HG03439 (cell line): ENCODE data around the gene NACA2.
"Not testable (repeated sequence)": the region's sequence is repeated elsewhere in the genome, so short reads cannot be mapped to it uniquely, and the experiment has no call there.

ENCODE experiments used
- ATAC-seq: cut with Tn5 transposase; IDR thresholded peaks from one replicate; pipeline ENCODE4 v1.9.1; 2021; ENCODE audit warnings: mild to moderate bottlenecking, moderate library complexity; ENCODE audit not compliant: unreplicated experiment

Gene NACA2

DNA sequence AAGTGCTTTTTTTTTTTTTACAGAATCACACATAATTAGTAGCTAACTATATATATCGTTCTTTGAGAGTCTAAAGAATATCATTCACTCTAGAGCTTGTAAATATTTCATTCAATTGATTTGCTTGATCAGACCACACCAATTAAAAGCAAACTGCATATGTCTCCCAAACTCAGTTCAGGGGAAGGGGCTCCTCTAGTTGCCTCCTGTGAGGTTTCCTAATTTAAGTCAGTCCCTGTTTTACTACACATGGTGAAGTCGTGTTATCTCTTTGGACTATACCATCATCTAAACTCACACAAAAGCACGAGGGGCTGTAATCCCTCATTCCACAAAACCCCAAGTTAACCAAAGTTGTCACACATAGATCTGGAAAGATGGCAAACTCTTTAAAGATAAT, 11.7 kb downstream of the NACA2 start:
- ATAC-seq = no peak

DNA sequence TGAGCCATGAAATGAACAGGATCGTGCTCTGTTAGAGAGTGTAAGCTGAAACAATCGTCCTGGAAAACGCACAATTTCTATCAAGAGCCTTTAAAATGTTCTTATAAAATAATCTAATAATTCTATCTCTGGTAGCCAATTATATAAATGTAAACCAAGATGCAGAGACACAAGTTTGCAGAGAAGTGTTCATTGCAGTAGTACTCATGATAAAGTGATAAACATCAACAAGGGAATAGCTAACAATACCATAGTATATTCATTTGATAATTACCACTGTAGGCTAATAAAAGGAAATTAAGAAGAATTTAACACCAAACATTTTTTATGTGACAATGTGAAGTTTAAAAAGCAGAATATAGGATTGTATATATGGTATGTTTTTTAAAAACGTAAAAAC, 12.4 kb downstream of the NACA2 start:
- ATAC-seq = no peak

DNA sequence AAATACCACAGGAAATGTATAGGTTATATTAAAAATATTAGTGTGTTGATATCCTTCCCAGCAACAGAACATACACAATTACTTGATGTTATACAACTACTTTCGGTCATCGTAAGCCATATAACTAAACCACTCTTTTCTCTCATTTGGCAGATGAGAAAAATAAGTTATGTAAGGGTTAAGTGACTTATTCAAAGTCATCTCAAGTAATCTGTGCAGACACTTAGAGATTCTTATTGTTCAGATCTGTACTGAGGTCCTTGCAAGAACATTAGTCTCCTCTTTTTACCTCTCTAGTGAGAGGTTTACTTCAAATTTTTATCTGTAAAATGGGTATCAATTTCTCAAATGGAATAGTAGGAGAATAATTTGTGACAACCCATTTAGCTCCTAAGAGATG, 15.0 kb downstream of the NACA2 start:
- ATAC-seq = no peak

DNA sequence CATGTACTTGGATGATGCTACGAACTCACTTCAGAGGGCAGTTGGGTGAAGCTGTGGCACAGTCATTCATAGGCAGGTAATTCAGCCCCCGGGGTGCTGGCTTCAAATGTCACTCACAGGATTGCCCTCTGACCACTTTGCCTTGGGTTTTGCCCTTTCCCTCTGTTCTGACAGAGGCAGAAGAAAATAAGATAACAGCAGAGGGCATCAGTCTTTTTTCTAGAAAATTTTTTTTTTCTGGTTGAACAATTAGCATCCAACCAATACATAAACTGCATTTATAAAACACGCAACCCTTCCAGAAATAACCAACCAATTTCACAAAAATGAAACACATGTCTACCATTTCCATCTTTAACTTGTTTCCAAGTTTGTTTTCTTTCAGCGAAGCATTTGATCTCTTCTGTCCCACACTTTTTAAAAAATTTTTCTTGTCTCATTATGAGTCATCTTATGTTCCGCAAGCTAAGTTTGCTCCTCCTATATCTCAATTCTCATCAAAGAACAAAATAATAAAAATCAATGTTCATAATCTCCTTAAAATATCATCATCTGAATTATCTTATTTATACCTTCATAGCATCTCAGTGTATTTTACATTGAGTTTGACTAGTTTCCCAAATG, 15.6 kb downstream of the NACA2 start:
- no peak for ATAC-seq

DNA sequence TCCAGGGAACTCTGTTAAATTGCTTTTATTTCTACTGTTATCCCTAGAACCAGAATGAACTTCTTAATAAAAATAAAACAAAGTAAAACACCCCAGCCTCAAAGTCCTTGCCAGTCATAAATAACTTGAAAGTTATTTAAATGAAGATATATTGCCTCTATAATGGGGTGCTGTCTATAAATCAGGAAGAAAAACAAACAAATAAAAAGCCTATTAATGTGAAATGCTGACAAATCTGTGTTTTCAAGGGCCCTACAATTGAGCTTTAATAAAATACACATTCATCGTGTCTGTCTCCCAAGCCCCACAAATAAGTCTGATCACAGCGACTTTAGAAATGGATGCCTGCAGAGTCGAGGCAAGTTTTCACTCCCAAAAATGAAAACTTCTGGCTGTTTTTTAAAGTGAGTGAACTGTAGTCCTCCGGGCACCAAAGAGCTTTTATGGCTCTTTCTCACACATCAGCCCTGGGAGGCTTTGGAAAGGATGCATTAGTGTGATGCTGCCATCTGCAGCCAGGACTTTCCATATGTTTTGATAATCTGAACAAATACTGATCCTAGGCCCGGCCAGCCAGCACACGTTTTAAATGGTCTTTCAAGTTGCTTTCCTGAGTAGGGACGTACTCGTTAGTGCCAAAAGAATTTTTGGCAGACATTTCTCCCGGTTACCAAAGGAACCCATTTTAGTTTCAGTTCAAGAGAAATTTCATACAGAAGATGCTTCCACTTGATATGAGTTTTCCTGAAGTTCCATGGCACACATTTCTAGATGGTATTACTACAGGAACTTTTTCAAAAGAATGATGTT, 16.3 kb downstream of the NACA2 start:
- no peak for ATAC-seq

DNA sequence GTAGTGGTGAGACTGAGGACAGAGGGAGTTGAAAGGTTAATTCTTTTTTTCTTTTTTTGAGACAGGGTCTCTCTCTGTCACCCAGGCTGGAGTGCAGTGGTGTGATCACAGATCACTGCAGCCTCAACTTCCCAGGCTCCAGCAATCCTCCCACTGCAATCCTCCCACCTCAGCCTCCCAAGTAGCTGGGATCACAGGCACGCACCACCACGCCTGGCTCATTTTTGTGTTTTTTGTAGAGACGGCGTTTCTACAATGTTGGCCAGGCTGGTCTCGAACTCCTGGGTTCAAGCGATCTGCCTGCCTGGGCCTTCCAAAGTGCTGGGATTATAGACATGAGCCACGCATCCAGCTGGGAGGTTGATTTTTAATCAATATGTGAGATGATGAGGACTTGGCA, 18.5 kb downstream of the NACA2 start:
- not testable (repeated sequence) for ATAC-seq

DNA sequence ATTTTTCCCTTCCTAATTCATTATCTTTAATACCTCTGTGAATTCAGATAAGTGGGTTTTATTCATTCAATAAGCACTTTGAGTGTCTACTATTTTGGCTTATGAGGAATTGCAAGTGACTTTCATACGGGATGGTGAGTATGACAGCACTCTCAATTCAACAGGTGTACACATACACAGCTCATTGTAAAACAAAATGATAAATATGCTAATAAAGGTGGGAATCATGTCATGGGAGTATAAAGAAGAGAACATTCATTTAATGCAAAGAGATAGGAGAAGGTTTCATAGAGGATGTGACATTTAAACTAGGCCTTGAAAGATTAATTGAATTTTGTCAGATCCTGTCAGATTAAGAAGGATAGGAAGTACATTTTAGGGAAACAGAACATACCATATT, 19.4 kb downstream of the NACA2 start:
- ATAC-seq = no peak

DNA sequence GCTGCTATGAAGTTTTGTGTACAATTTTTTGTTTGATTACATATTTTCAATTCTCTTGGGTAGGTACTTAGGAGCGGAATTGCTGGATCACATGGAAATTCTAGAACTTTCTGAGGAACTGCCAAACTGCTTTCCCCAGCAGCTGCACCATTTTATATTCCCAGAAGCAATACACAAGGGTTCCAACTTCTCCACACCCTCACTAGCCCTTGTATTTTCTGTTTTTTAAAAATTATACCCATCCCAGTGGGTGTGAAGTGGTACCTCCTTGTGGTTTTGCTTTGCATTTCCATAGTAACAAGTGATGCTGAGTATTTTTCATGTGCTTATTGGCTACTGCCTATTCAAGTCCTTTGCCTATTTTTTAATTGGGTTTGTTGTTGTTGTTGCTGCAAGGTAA, 20.9 kb downstream of the NACA2 start:
- ATAC-seq = no peak

DNA sequence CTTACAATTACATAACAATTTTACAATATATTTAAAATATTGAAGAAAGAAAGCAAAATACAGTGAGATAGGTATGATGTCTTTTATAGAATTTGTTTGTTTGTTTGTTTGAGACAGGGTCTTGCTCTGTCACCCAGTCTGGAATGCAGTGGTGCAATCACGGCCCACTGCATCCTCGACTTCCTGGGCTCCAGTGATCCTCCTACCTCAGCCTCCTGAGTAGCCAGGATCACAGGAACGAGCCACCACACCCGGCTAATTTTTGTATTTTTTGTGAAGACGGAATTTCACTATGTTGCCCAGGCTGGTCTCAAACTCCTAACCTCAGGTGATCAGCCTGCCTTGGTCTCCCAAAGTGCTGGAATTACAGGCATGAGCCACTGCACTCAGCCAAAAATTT, 21.5 kb downstream of the NACA2 start:
- not testable (repeated sequence) for ATAC-seq

DNA sequence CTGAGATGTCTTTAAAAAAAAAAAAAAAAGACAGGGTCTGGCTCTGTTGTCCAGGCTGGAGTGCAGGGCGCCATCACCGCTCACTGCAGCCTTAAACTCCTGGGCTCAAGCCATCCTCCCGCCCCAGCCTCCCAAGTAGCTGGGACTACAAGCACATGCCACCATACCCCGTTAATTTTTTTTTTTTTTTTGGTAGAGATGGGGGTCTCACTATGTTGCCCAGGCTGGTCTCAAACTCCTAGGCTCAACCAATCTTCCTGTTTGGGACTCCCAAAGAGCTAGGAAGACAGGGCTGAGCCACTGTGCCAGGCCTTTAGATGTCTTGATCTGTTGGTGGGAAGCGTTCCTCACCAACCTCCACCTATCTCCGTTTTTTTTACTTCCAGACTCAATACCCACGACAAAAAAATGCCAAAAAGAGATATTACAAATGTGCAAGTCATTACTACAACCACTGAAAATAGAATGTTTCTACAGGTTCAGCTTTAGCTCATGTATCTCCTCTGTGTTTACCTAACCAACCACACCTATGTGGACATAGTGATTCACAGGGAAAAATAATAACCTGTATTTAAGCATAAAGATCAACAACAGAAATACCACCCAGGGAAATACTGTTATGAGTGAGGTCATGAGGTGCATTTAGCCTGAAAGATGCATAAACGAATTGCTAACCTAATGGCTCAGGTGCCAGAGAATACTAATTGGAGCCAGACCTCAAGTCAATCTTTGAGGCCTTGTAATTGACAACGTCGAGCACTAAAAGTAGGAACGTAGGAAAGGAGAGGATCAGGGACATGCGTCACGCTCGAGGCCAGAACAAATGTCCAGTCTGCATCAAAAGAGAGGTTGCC, 22.6 kb downstream of the NACA2 start:
- no peak for ATAC-seq

DNA sequence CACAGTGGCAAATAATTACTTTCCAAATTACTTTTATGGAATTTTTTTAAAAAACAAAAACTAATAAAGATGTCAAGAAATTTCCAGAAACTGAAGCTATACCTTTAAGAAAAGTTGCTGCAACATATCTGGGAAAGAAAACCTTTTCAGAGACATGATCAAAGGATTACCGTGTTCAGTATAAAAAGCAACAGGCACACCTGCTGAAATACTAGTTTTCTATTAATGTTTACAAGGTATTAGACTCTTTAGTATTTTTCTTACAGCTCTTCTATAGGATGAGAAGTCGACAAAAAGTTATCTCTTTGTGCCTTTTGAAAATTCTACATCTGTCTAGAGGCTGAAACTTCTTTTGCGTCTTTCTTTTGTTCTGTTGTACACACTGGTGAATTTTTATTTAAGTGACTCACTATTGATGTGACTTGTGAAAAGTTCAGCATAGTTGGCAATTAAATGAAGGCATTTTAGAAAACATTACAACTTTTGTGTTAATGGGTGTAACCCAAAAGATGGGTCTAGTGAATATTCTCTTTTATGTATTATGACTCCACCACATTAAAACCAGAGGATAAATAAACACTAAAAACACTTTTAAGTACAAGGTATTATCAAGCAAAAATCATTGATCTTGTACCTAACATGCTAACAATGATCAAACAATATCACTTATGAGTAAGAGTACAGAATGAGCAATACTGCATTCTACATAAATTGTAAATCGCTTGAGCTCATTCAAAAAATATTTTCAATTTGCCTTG, 23.8 kb downstream of the NACA2 start:
- ATAC-seq = no peak

DNA sequence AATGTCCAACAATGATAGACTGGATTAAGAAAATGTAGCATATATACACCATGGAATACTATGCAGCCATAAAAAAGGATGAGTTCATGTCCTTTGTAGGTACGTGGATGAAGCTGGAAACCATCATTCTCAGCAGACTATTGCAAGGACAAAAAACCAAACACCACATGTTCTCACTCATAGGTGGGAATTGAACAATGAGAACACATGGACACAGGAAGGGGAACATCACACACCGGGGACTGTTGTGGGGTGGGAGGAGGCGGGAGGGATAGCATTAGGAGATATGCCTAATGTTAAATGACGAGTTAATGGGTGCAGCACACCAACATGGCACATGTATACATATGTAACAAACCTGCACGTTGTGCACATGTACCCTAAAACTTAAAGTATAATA, 24.6 kb downstream of the NACA2 start:
- not testable (repeated sequence) for ATAC-seq

DNA sequence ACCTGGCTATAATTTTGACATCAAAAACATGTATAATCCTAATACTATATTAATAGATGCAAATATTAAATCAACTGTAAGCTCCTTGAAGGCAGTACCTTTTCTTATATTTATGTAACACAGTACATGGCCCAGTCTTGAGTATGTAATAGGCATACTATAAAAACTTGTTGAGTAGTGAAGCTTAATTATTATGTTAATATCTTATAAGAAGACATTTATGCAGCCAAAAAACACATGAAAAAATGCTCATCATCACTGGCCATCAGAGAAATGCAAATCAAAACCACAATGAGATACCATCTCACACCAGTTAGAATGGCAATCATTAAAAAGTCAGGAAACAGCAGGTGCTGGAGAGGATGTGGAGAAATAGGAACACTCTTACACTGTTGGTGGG, 25.2 kb downstream of the NACA2 start:
- not testable (repeated sequence) for ATAC-seq

DNA sequence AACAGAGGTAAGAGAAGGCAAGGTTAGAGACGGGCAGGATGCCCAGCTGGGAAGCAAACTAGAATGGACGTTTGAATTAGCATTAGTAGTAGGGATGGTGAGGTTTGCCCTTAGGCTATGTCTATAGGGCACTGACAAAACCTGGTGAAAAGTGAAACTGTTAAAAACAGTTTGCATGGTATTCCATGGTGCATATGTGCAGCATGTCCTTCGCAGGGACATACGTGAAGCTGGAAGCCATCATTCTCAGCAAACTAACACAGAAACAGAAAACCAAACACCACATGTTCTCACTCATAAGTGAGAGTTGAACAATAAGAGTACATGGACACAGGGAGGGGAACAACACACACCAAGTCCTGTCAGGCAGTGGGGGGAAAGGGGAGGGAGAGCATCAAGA, 25.8 kb downstream of the NACA2 start:
- no peak for ATAC-seq

DNA sequence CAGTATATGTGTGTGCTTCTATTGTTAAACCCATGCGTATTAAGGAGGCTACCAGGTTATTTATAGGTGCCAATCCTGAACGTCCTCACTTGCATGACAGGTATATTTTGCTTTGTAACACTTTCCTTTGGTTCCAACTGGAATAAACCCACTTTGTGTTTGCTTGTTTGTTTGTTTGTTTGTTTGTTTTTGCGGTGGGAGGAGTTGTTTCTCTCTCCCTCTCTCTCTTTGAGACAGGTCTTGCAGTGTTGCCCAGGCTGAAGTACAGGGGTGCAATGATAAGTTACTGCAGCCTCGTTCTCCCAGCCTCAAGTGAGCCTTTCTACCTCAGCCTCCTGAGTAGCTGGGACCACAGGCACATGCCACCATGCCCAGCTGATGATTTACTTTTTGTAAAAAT, 28.7 kb downstream of the NACA2 start:
- ATAC-seq = no peak

DNA sequence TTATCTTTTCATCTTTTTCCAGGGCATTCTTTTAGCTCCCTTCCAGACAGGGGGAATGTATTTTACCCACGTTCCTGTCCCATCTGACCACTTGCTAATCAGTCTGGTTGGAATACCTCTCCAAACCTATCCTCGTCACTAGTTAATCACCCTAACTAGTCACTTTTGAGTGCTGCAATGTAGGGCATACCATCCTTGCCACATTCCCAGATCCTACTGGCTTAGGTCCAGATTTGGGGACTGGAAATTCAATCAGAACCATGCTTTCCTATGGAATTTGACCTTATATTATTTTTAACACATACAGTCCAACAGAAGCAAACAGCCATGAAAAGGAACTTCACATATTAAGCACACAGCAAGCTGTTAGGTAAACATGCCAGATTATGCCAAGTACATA, 29.7 kb downstream of the NACA2 start:
- no peak for ATAC-seq

DNA sequence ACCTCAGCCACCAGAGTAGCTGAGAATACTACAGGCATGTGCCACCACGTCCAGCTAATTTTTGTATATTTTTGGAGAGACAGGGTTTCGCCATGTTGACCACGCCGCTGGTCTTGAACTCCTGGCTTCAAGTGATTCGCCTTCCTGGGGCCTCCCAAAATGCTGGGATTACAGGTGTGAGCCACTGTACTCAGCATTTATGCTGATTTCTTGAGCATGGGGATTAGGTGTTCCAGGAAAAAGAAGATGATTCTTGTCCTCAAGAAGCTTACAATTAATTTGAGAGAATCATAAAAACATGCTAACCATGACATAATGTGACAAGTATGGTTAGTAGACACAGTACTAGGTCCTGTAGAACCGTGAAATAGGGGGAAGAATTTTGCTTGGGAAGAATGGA, 30.9 kb downstream of the NACA2 start:
- no peak for ATAC-seq

DNA sequence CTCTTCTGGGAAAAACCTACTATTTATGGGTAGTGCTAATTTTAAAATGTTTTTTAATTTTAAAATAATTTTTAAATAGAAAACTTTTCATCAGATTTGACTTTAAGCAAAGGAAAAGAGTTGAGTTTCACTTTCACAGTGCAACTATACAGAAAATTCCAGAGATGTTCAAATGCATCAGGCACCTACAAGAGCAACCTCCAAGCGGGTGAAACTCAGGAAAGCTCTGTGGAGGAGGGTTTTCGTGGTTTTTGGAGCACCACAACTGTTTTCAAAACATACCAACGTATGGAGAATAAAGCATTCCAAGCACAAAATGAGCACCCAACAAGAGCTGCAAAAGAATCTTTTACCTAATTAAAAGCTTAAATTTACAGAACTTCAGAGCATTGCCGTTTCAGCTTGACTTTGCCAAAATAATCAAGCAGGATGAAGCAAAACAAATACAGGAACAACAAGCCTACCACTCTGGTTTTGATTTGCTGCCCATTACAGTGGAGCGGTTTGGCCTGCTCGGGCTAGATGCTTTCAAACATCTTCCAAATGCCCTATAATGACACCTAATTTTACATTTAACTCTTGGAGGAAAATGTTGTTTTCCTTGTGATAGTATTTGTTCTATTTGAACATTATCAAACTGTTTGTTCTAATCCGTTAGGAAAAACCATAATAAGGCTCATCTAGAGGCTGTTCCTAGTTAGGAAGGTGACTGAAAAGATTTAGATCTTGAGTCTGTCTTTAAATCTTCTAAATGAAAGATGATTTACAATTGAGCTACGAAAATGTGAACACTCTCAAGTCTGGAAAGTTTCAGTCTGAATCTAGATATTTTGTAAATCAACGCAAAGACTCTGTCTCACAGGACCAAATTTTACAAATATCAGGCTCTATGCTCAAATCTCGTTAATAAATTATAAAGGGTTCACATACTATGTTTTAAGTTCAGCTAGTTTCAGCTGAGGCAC, 34.5 kb downstream of the NACA2 start:
- no peak for ATAC-seq

DNA sequence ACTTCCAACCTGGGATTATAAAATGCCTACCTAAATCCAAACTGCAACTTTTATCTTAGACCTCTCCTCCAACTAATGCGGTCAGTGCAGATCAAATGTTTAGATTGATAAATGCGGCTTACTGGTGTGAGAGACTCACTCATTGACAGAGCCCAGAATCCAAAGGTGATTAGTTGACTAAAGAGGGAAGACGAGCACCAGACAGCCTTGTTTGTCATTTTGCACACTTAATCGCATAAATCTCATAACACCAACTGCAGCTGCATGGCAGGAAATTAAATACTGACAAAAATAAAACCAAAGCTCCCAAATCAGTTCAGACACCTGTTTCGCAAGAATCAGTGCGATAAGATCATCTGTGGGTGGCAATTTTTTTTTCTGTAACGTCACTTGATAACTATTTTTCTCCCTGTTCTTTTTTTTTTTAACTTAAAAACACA, 35.9 kb downstream of the NACA2 start:
- ATAC-seq = no peak

DNA sequence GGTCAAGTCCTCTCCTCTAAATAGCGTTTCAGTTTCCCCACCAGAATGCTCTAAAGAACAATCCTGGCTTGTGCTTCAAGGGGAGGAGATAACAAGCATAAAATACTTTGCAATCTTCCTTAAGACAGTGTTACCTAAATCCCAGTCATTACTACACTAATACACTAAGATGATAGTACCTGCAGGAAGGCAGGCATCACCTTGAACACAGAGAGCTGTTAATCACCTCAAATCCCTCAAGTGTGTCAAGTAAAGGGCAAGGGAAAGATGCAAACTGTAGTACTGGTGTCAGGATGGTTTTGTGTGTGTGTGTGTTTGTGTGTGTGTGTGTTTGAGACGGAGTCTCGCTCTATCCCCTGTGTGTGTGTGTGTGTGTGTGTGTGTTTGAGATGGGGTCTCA, 36.8 kb downstream of the NACA2 start:
- no peak for ATAC-seq
